Ishikawa (cell line): Measurements from ENCODE around the gene FBXL17.

ENCODE experiments used
- CEBPB ChIP-seq: IDR thresholded peaks from 2 replicates; pipeline ENCODE4 v1.6.1; 2012
- CREB1 ChIP-seq: IDR thresholded peaks from 2 replicates; pipeline ENCODE4 v1.6.1; 2012; ENCODE audit warnings: low read depth
- EGR1 ChIP-seq: IDR thresholded peaks from 2 replicates; pipeline ENCODE4 v1.6.1; 2012
- EP300 ChIP-seq: IDR thresholded peaks from 2 replicates; pipeline ENCODE4 v1.6.1; 2012; ENCODE audit warnings: borderline replicate concordance
- FOXM1 ChIP-seq: IDR thresholded peaks from 2 replicates; pipeline ENCODE4 v1.6.1; 2012; ENCODE audit warnings: low read depth, borderline replicate concordance
- MAX ChIP-seq: IDR thresholded peaks from 2 replicates; pipeline ENCODE4 v1.6.1; 2012
- NFIC ChIP-seq: IDR thresholded peaks from 2 replicates; pipeline ENCODE4 v1.6.1; 2012
- RAD21 ChIP-seq: IDR thresholded peaks from 2 replicates; pipeline ENCODE4 v1.6.1; 2012; ENCODE audit warnings: low read depth
- REST ChIP-seq: IDR thresholded peaks from 2 replicates; pipeline ENCODE4 v1.6.1; 2012; ENCODE audit warnings: low read depth, mild to moderate bottlenecking
- TAF1 ChIP-seq: IDR thresholded peaks from 2 replicates; pipeline ENCODE4 v1.6.1; 2012; ENCODE audit warnings: low read depth, mild to moderate bottlenecking
- TCF12 ChIP-seq: IDR thresholded peaks from 2 replicates; pipeline ENCODE4 v1.6.1; 2012; ENCODE audit warnings: low read depth
- TEAD4 ChIP-seq: IDR thresholded peaks from 2 replicates; pipeline ENCODE4 v1.6.1; 2012
- USF1 ChIP-seq: IDR thresholded peaks from 2 replicates; pipeline ENCODE4 v1.6.1; 2012
- YY1 ChIP-seq: IDR thresholded peaks from 2 replicates; pipeline ENCODE4 v1.6.1; 2012; ENCODE audit warnings: low read depth
- ZBTB7A ChIP-seq: IDR thresholded peaks from 2 replicates; pipeline ENCODE4 v1.6.1; 2012; ENCODE audit warnings: low read depth

FBXL17 gene

GRCh38 chr5:107824821-107825220 lies 557.1 kb downstream of the FBXL17 start:
- TF ChIP-seq USF1 (no peak), RAD21 (no peak), EGR1 (no peak), REST (no peak), TAF1 (no peak), TEAD4 (no peak), CREB1 (no peak), MAX (no peak), FOXM1 (no peak), ZBTB7A (no peak), EP300 (no peak), NFIC (no peak), YY1 (no peak), TCF12 (no peak), CEBPB (no peak)

DNA sequence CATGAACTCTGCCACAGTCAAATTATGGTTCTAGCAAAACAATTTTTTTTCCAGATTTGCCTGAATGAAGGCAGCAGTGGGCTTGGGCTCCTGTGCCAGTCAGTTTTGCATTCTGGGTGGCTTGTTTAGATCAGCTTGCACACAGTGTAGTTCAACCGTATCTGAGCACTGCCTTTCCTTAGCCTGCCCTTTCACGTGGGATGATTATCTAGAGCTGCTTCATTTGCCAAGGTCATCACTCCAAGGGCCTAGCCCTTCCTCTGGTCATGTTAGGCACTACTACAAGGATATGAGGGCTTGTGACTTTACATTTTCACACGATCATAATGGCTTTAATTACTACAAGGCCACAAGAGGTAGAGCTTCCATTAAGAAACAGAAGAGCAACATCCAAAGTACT lies 560.6 kb downstream of the FBXL17 start:
- no peak for TF ChIP-seq ZBTB7A
- TF ChIP-seq CEBPB, result no peak
- no peak for TF ChIP-seq USF1
- no peak for TF ChIP-seq EGR1
- no peak for TF ChIP-seq YY1
- TF ChIP-seq MAX, result no peak
- no peak for TF ChIP-seq CREB1
- no peak for TF ChIP-seq NFIC
- TF ChIP-seq TAF1, result no peak
- no peak for TF ChIP-seq RAD21
- no peak for TF ChIP-seq EP300
- TF ChIP-seq FOXM1, result no peak

DNA sequence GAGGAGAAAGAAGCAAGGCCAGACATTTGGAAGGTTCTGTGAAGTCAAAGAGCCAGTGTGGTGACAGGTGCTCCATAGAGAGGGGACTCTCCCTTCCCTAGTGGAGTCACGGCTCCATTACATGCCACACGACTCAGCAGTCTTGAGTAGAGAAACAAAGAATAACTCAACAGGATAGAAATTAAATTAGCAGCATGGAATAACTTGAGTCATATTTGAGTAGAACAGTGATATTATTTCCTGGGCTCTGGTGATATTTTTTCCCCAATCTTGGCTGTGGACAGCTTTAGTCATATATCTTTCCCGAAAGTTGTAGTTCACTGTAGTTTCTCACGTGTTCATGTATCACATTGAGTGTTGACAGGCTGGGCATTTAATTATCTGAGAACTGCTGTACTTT lies 561.5 kb downstream of the FBXL17 start:
- TF ChIP-seq EGR1 (no peak), MAX (no peak), USF1 (no peak), EP300 (no peak), RAD21 (no peak), TCF12 (no peak)

- no peak for TF ChIP-seq MAX
- no peak for TF ChIP-seq USF1
- TF ChIP-seq RAD21, result no peak
- TF ChIP-seq REST, result no peak
- no peak for TF ChIP-seq EP300
- no peak for TF ChIP-seq ZBTB7A
- TF ChIP-seq TEAD4, result no peak
- TF ChIP-seq FOXM1, result no peak
- no peak for TF ChIP-seq NFIC
- TF ChIP-seq TAF1, result no peak
- TF ChIP-seq TCF12, result no peak
- TF ChIP-seq CREB1, result no peak
- no peak for TF ChIP-seq EGR1
- TF ChIP-seq YY1, result no peak
- TF ChIP-seq CEBPB, result no peak
Measured at GRCh38 chr5:107817951-107818350, 563.9 kb downstream of the FBXL17 start.

- TF ChIP-seq USF1, result no peak
- TF ChIP-seq TEAD4, result no peak
- TF ChIP-seq TCF12, result no peak
- TF ChIP-seq MAX, result no peak
- TF ChIP-seq REST, result no peak
- no peak for TF ChIP-seq FOXM1
- no peak for TF ChIP-seq RAD21
- TF ChIP-seq EP300, result no peak
- TF ChIP-seq ZBTB7A, result no peak
- no peak for TF ChIP-seq TAF1
- no peak for TF ChIP-seq CEBPB
Measured at GRCh38 chr5:107817436-107817835, 564.5 kb downstream of the FBXL17 start.
